GM18526 (cell line): ENCODE data around the gene C10orf71.

Source experiments
- POLR2A ChIP-seq: IDR thresholded peaks from 3 replicates; pipeline ENCODE4 v1.6.1; 2011; ENCODE audit not compliant: insufficient read length; ENCODE audit errors: extremely low read depth

C10orf71 gene

DNA sequence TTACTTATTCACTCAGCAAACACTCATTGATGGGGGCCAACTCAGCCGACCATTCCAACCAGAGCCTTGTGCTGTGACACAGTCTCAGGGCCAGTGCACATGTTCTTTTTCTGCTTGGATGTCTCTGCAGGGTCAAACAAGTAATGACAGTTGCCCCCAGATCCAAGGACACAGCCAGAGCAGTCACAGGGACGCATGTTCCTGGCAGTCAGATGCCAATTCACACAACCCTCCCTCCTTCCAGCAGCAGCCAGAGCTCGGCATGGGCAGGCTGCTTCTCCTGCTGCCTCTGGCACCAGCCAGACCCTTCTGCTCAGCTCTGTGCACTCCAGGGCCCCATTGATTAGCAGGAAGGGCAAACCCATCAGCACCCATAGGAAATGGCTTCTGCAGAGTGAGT is 76.6 kb downstream of the C10orf71 start:
- TF ChIP-seq POLR2A, result no peak
